Activated T-helper 9 cell treated with anti-CD3 and anti-CD28 coated beads, Interleukin-2, amount 50 U/mL, for 16 hours (primary cell): Measurements from ENCODE around the gene NAB2.
A peak's percentile ranks its signal among the peaks of the same experiment; 100 is the strongest.
"Not testable (repeated sequence)": the region's sequence is repeated elsewhere in the genome, so short reads cannot be mapped to it uniquely, and the experiment has no call there.

Experiments used
- DNase-seq: peaks from one replicate; pipeline ENCODE4 v3.0.0-alpha.2; 2020; ENCODE audit warnings: low read depth

NAB2 gene, protein sequence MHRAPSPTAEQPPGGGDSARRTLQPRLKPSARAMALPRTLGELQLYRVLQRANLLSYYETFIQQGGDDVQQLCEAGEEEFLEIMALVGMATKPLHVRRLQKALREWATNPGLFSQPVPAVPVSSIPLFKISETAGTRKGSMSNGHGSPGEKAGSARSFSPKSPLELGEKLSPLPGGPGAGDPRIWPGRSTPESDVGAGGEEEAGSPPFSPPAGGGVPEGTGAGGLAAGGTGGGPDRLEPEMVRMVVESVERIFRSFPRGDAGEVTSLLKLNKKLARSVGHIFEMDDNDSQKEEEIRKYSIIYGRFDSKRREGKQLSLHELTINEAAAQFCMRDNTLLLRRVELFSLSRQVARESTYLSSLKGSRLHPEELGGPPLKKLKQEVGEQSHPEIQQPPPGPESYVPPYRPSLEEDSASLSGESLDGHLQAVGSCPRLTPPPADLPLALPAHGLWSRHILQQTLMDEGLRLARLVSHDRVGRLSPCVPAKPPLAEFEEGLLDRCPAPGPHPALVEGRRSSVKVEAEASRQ

DNA sequence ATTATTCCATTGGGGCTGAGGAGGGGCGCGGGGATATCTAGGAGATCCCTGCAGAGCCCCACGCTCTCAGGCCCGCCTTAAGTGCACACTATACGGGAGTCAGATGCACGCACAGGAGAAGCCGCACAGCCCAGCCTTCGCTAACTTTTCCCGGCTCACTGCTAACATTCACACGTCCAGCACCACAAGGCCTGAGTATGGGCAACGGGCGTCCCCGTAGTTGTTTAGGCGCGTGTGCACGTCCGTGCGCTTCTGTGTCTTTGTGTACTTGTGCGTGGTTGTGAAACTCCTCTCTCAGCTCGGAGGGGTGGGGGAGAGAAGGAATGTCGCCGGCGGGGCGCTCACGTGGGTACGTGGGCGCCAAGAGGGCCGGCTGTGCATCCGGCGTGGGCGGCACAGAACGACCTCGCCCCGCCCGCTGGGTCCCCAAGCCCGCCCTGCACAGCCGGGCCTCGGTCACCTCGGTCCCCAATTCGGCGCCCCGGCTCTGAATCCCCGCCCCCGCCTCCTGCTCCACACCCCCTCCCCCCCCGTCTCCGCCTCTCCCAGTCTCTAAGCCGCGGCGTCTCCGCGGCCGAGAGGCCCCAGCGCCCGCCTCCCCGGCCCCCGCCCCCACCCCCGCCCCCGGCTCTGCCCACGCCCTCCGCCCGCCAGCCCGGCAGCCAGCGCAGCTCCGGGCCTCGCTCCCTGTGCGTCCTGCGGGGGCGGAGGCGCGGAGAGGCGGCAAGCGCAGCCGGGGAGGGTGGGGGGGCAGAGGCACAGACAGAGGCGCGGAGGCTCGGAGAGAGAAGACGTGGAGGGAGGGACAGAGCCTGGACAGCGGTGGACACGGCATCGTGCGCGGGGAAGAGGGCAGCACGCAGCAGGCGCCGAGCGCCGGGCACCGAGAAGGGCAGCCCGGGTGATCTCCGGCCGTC lies at the start of gene NAB2:
Gene NAB2, plus strand, starts transcription at position 761 of the 917 bp plus-strand sequence. CDS start 158 bp downstream, outside the sequence.
- peak; percentile 81 for DNase-seq

DNA sequence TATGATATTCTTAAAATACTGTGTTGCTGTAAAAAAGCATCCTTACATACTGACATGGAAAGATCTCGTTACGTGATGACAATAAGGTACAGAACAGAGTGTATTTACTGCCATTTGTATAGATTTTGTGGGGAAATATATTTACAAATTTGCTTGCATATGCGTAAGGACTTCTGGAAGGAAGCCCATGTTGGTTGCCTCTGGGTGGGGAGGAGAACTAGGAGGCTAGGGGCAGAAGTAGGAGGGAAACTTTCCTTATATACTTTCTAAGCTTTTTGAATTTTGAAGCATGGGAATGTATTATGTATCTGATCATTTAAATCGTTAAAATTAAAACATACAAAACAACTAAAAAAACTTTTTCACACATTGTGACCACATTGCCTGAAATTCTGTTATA lies 48.7 kb upstream of the NAB2 start:
- DNase-seq: no peak

DNA sequence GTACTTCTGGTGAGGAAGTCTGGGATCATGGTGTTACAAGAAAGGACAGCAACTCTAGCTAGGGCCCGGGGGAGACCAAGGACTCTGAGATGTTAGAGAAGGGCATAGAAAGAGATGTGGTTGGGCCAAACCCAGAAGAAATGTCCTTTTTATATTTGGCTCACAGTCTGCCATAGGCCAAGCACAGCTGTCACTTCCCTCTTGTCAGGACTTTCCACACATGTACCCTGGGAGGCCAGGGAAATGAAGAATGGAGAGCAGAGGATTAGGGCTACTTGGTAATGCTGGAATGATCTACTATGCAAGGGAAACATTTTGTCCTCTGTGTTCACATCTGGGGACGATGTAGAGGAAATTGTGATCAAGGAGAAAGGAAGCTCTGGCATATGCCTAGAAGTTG lies 48.2 kb upstream of the NAB2 start:
- no peak for DNase-seq

DNA sequence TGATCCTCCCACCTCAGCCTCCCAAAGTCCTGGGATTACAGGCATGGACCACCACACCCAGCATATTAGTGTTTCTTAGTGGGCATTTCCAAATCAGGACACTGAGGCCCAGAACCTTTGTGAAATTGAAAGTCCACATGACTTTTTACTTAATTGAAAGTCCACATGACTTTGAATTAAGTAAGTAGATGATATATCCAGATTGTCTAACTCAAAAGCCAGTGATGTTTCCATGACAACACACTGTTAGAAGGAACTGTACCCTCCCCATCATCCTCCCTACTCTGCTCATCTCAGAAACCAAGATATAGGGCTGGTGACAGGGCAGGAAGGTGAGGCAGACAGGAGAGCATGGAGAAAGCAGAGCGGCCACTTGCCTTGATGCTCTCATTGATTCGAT lies 46.2 kb upstream of the NAB2 start:
- no peak for DNase-seq

DNA sequence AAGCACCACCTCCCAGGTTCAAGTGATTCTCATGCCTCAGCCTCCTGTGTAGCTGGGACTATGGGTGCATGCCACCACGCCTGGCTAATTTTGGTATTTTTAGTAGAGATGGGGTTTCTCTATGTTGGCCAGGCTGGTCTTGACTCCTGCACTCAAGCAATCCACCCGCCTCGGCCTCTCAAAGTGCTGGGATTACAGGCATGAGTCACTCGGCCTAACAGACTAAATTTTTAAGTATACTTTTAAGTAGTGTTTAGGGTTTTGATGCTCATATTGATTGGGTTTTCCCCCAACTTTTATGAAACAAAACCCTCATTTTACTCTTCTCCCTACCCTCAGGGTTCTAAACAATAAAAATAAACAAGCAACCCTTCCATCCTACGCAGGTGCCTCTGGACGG lies 44.4 kb upstream of the NAB2 start:
- no peak for DNase-seq

DNA sequence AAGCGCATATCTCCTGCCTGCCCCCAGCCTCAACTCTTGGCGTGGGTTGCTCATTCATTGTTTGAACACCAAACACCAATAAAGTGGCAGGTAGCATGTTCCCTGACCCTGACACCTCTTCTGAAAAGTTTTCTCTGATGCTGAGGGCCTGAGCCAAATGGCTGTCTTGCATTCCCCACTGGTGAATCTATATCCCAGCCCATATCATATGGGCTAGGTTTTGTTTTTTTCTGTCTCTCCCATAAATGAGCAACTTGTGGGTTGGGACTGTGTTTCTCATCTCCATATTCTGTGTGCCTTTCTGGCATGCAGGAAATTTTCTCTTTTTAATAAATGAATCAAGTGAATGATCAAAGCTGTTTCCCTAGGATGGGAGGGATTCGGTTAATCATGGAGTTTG lies 44.0 kb upstream of the NAB2 start:
- DNase-seq: no peak

DNA sequence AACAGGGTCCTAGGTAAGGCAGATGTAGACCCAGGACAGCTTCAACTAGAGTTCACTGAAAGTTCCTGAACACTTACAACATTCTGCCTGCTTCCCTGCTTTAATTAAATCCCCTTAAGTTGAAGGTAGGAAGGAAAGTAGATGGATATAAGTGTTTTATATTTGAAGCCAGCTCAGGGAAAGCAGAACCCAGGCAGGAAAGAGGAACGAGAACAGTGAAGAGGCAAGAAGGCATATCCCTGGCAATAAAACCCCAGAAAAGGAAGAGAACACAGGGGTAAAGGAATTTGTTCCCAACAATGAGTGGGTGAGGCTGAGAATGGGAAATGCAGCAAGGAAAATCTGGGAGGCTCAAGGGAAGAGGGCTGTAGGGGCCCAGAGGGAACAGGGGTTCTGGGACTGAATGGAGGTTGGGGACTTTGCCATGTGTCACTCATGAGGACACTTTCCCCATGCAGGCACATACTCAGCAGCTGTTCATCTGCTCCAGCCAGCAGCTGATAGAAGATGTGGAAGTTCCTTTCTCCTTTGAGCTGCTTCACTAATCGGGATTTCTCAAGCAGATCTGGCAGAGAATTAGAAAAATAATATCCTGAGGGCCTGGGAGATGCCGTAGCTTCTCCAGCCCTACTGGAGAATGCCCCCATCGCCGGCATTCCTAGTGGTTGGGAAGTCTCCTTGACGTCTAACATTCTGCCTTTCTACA lies 42.7 kb upstream of the NAB2 start:
- DNase-seq: no peak

DNA sequence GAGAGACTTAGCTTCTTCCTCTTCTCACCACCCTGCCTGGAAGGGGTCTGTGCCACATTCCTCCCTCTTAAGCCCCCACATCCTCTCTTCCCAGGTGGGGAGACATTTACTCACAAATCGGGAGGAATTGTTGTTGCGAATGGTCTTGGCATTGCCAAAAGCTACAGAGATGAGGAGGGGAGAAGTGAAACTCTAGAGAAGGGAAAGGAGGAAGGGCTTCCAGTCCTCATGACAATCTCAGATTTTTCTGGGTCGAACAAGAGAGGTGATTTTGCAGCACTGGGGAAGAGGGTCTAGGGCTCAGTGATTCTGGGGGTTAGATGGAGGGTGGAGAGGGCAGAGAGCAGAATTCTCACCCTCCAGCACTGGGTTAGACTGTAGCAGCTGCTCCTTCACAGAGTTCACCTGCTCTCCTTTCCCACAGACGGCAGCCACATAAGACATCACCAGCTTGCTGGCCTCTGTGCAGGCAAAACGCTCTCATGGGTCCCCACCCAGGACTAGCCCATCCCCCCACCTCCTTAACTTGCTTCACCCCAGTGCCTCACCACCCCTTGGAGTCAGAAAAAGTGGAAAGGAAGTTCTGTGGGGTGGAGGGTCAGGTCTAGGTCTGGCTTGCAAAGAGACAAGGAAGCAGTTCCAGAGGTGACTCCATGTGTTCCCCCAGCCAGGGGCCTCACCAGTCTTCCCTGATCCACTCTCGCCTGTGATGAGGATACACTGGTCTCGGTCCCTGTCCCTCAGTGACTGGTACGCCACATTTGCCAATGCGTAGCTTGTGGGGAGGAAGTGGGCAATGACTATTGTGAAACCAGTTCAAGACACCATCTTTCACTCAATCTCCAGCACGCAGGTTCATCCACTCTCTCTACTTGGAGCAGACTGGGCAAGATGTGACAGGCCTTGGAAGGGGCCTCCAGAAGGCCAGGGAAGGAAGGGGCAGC lies 41.7 kb upstream of the NAB2 start:
- no peak for DNase-seq

DNA sequence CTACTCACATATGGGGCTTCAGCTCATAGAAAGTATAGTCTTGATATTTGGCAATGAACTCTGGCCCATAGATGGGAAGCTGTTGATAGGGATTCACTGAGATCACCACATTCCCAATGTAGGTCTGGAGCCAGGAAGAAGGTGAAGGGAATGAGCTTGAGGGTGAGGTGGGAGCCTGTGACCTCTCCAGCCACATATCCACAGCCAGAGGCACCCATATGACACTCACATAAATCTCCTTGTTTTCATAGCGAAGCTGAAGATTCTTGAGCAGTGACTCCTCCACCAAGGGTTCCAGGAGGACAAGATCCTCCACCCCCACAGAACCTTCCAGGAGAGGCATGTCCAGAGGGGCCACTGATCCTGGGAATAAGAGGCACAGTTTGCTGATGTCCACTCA lies 40.9 kb upstream of the NAB2 start:
- DNase-seq: no peak

DNA sequence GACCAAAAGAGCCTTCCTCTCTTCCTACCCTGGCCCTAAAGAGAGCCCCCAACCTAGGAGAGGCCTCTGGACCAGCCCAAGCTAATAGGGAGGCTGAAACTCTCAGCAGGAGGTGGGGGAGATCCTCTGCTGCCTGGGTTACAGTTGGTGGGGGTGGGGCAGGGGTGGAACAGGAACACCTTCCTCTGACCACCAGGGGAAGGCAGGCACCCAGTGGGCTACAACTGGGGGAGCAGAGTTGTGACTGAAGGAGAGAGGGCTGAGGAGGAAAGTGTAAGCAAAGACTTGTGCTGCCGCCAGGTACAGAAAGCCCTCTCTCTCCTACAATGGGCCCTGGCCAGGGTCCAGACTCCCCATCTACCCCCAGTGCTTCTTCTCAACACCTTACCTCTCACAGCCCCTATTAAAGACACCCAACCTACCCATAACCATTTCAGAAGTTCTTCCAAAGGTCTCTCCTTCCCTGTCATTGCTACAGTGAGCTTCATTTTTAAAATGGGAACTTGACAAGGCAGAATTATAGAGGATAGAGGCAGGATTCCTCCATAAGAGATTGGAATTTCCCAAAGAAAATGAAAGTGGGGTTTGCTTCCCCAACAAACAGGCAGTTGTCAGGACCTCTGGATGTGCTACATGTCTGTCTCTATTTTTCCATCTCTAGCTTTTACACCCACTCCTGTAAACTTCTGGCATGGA lies 40.3 kb upstream of the NAB2 start:
- DNase-seq: no peak

DNA sequence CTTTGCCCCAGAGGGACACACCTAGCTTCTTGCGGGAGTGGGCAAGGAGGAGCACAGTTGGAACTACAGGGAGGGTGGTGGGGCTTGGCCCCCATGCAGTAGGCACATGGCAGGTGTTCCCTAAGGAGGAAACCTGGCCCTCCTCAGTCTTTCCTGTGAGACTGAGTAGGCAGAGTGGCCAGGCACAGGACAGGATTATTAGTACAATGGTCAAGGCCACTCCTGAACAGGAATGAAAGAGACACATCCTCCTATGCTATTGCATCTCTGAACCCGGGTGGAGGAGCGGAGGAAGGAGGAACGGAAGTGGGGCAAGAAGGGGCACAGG lies 39.8 kb upstream of the NAB2 start:
- no peak for DNase-seq

DNA sequence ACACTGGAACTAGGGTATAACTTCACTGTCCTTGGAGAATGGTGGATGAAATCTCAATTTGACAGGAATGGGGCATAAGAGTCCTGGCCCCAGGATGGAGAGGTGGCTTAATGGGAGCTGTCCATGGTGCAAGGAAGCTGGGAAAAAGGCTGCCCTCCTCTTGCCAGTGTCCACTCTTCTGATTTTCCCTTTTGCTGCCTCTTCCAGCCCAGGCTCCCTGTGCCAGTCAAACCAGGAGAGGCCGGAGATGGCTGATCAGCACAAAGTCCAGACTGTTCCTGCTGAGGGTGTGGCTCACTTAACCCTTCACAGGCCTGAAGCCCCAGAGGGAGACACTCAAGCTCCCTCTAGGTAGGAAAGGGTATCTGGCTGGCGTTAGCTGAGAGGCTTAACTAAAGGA lies 39.0 kb upstream of the NAB2 start, which contains the start of gene MYO1A:
Gene MYO1A, minus strand, starts transcription at position 240 of the 400 bp plus-strand sequence. CDS start 1,806 bp downstream, outside the sequence.
- DNase-seq: no peak

DNA sequence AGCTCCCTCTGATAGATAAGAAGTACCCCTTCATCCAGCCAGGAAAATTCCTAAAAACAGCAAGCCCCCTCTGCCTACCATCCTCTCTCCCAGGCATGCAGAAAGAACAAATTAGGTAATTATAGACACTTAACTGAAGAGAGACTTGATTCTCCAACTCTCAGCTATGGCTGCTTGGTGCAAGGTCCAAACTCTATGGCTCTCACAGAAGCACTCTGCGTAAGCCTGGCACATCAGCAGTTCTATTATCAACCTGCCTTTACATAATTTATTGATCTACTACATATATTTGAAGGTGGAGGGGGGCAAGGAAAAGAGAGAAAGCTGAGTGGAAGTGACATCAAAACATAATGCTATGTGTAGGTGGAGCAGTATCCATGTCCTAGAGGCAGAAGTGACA lies 37.9 kb upstream of the NAB2 start:
- DNase-seq: no peak

DNA sequence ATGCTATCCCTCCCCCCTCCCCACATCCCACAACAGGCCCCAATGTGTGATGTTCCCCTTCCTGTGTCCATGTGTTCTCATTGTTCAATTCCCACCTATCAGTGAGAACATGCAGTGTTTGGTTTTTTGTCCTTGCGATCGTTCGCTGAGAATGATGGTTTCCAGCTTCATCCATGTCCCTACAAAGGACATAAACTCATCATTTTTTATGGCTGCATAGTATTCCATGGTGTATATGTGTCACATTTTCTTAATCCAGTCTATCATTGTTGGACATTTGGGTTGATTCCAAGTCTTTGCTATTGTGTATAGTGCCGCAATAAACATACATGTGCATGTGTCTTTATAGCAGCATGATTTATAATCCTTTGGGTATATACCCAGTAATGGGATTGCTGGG lies 35.8 kb upstream of the NAB2 start:
- DNase-seq: not testable (repeated sequence)

DNA sequence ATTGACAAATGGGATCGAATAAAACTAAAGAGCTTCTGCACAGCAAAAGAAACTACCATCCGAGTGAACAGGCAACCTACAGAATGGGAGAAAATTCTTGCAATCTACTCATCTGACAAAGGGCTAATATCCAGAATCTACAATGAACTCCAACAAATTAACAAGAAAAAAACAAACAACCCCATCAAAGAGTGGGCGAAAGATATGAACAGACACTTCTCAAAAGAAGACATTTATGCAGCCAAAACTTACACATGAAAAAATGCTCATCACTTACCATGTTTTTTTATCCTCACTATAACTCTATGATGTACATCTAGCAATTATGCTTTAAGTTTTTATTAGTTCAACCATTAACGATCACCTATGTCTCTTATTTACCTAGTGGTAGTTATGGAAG lies 35.0 kb upstream of the NAB2 start:
- not testable (repeated sequence) for DNase-seq

DNA sequence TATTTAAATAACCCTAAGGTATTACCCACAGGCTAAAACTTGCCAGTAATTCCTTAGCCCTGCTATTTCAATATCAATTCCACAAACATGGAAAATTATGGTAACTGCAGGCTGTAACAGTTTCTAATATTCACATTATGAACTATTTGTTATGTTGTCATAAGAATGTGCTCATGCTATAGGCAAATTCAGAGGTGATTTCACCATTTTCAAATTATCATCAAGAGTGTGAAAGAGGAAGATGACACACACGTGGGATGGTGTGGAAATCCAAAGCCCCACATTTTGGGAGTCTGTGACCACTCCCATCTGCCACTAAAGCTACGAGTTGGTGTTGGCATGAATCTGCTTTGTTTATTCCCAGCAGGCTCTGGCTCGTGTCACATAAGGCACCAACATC lies 33.1 kb upstream of the NAB2 start:
- no peak for DNase-seq

DNA sequence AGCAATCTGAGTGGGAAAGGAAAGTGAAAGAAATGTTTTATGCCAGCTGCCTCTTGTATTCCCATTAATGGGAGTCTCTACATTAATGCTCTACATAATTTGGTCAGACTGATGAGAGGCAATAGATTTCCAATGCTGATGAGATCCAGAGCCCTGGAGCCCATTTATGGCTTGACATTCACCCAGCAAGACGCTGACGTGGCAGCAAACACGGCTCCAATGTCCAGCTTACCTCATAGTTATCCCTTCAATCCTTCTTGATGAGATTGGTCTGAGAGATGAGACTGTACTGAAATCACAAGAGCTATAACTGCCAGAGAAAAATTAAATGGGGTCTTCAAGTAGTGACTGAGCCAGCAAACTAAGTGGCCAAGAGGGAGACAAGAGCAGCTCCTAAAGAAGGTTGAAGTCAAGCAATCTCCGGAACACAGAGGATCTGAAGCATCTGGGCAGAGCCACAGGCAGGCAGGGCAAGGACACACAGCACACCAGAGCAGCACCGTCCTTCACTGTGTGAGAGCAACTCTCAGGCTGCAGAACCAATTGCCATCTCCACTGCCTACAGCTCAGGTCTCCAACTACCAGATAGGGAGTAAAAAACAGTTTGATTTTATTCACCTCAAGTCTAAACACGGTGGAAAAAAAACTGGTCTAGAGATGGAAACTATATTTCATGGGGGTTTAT lies 31.7 kb upstream of the NAB2 start:
- no peak for DNase-seq

DNA sequence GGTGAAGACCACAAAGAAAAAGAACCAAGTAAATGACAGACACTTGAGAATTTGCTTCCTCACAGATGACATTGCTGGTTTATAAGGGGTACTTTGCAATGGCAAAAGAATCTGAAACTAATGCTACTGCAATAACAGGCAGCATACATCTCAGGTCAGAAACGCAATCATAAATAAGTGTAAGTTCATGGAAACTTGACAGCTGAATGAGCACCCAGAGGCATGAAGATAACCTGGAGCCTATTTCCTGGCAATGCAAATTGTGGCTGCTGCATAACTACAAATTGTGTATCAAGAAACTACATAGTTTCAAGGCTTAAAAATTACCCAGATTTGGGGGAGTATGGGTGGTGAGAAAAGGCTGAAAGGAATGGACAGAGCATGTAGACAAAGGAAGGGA lies 30.5 kb upstream of the NAB2 start:
- no peak for DNase-seq

DNA sequence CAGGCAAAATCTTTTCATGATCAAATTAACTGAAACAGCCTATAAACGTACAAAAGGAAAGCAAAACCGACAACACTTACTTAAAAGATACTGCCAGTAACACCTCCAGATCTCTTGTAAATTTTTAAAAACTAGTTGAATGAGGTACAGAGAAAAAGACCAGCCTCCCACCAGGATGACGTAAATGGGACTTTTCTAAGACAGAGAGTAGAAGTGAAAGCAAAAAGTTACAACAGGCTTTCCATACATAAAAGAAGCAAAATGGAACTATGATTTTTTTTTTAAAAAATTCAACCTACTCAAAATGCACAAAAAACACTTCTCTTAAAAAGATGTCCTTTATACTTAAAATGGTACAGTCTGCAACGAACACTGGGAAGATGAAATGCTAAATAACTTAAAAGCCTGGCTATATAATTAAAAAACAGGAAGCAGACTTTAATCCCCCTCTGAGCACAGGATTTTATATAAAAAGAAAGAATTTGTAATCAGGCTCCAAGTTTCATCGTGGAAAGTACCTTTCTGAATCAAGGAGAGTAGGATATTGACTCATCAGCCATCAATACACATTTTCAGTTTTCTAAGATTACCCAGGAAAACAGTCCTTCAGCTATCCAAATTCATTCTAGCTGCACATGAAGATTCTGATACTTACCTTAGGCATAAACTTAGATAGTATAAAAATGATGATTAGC lies 24.8 kb upstream of the NAB2 start:
- DNase-seq: peak; percentile 24
